SK-N-SH treated with all-trans-retinoic acid at 6 μM for 48 hours (cell line): ENCODE data around the gene PRIMA1.

Experiments
- ATAC-seq: fragments of 200-7000 bp; cut with Tn5 transposase; 3 replicates; pipeline ENCODE4 v1.9.1; 2020; ENCODE audit warnings: mild to moderate bottlenecking, moderate library complexity
- ARNTL ChIP-seq: fragments of 450-650 bp; formaldehyde crosslinking; IDR thresholded peaks from 2 replicates; pipeline ENCODE4 v1.5.0; 2020; ENCODE audit warnings: low read depth, mild to moderate bottlenecking, moderate library complexity, borderline replicate concordance
- BACH2 ChIP-seq: fragments of 250-450 bp; sonication (Bioruptor Pico); IDR thresholded peaks from 2 replicates; pipeline ENCODE4 v1.9.0; 2021; ENCODE audit warnings: mild to moderate bottlenecking, borderline replicate concordance
- CSDC2 ChIP-seq: fragments of 250-450 bp; sonication (Bioruptor Pico); IDR thresholded peaks from 2 replicates; pipeline ENCODE4 v1.5.0; 2020; ENCODE audit warnings: mild to moderate bottlenecking, moderate library complexity
- ESRRG ChIP-seq: fragments of 250-450 bp; sonication (Bioruptor Pico); IDR thresholded peaks from 2 replicates; pipeline ENCODE4 v1.6.1; 2021; ENCODE audit warnings: mild to moderate bottlenecking
- GLIS3 ChIP-seq: fragments of 250-450 bp; sonication (Bioruptor Pico); IDR thresholded peaks from 2 replicates; pipeline ENCODE4 v1.5.0; 2020; ENCODE audit warnings: mild to moderate bottlenecking, moderate library complexity
- OSR1 ChIP-seq: fragments of 250-450 bp; sonication (Bioruptor Pico); IDR thresholded peaks from 2 replicates; pipeline ENCODE4 v1.8.0; 2022; ENCODE audit warnings: moderate library complexity, mild to moderate bottlenecking, inconsistent platforms
- PATZ1 ChIP-seq: fragments of 250-450 bp; sonication (Bioruptor Pico); IDR thresholded peaks from 2 replicates; pipeline ENCODE4 v1.8.0; 2020; ENCODE audit warnings: mild to moderate bottlenecking, moderate library complexity, borderline replicate concordance
- PPARA ChIP-seq: fragments of 250-450 bp; sonication (Bioruptor Pico); IDR thresholded peaks from 2 replicates; pipeline ENCODE4 v1.5.0; 2020; ENCODE audit warnings: mild to moderate bottlenecking, borderline replicate concordance
- RARB ChIP-seq: fragments of 250-450 bp; sonication (Bioruptor Pico); IDR thresholded peaks from 2 replicates; pipeline ENCODE4 v1.8.0; 2021; ENCODE audit warnings: mild to moderate bottlenecking, moderate library complexity
- SNAI2 ChIP-seq: fragments of 250-450 bp; sonication (Bioruptor Pico); IDR thresholded peaks from 2 replicates; pipeline ENCODE4 v1.5.0; 2020; ENCODE audit warnings: mild to moderate bottlenecking, moderate library complexity
- TCF4 ChIP-seq: fragments of 250-450 bp; sonication (Bioruptor Pico); IDR thresholded peaks from 2 replicates; pipeline ENCODE4 v1.8.0; 2021; ENCODE audit warnings: mild to moderate bottlenecking, moderate library complexity, borderline replicate concordance
- TOX ChIP-seq: fragments of 250-450 bp; sonication (Bioruptor Pico); IDR thresholded peaks from 2 replicates; pipeline ENCODE4 v1.8.0; 2021; ENCODE audit warnings: mild to moderate bottlenecking, moderate library complexity, borderline replicate concordance
- ZC3H10 ChIP-seq: fragments of 250-450 bp; sonication (Bioruptor Pico); IDR thresholded peaks from 2 replicates; pipeline ENCODE4 v1.5.1; 2021; ENCODE audit warnings: mild to moderate bottlenecking, moderate library complexity
- ZFP3 ChIP-seq: fragments of 250-450 bp; sonication (Bioruptor Pico); IDR thresholded peaks from 2 replicates; pipeline ENCODE4 v1.5.0; 2020; ENCODE audit warnings: mild to moderate bottlenecking, moderate library complexity
- ZFP30 ChIP-seq: fragments of 450-650 bp; formaldehyde crosslinking; IDR thresholded peaks from 2 replicates; pipeline ENCODE4 v1.5.0; 2022; ENCODE audit warnings: mild to moderate bottlenecking, moderate library complexity
- ZNF565 ChIP-seq: fragments of 450-650 bp; formaldehyde crosslinking; conservative IDR thresholded peaks from 2 replicates; pipeline ENCODE4 v1.5.0; 2020; ENCODE audit warnings: low read depth, mild to moderate bottlenecking, moderate library complexity
- ZNF70 ChIP-seq: fragments of 450-650 bp; formaldehyde crosslinking; IDR thresholded peaks from 2 replicates; pipeline ENCODE4 v1.5.0; 2020; ENCODE audit warnings: mild to moderate bottlenecking, moderate library complexity
- ZNF8 ChIP-seq: fragments of 450-650 bp; formaldehyde crosslinking; IDR thresholded peaks from 2 replicates; pipeline ENCODE4 v1.5.0; 2020; ENCODE audit warnings: mild to moderate bottlenecking, moderate library complexity
- TF ChIP-seq, protein P1 (sequence below): fragments of 250-450 bp; sonication (Bioruptor Pico); IDR thresholded peaks from 2 replicates; pipeline ENCODE4 v1.5.1; 2021; ENCODE audit warnings: mild to moderate bottlenecking, moderate library complexity
- TF ChIP-seq, protein P2 (sequence below): fragments of 250-450 bp; sonication (Bioruptor Pico); IDR thresholded peaks from 2 replicates; pipeline ENCODE4 v1.8.0; 2021; ENCODE audit warnings: low read depth, mild to moderate bottlenecking, moderate library complexity, borderline replicate concordance
- TF ChIP-seq, protein P3 (sequence below): fragments of 250-450 bp; sonication (Bioruptor Pico); IDR thresholded peaks from 2 replicates; pipeline ENCODE4 v1.5.0; 2020; ENCODE audit warnings: mild to moderate bottlenecking, moderate library complexity

Gene PRIMA1

GRCh38 chr14:93690146-93690545 is 98.1 kb downstream of the PRIMA1 start:
- TF ChIP-seq ESRRG (no peak), TOX (CRISPR knock-in tag) (no peak), ZNF8 (CRISPR knock-in tag) (no peak), ZFP30 (CRISPR knock-in tag) (no peak), ZNF565 (CRISPR knock-in tag) (no peak), RARB (CRISPR knock-in tag) (no peak), TCF4 (CRISPR knock-in tag) (no peak), ZC3H10 (CRISPR knock-in tag) (no peak), PPARA (CRISPR knock-in tag) (no peak), ARNTL (CRISPR knock-in tag) (no peak), ZFP3 (CRISPR knock-in tag) (no peak), PATZ1 (CRISPR knock-in tag) (no peak), SNAI2 (no peak)
- TF ChIP-seq, protein P1, sequence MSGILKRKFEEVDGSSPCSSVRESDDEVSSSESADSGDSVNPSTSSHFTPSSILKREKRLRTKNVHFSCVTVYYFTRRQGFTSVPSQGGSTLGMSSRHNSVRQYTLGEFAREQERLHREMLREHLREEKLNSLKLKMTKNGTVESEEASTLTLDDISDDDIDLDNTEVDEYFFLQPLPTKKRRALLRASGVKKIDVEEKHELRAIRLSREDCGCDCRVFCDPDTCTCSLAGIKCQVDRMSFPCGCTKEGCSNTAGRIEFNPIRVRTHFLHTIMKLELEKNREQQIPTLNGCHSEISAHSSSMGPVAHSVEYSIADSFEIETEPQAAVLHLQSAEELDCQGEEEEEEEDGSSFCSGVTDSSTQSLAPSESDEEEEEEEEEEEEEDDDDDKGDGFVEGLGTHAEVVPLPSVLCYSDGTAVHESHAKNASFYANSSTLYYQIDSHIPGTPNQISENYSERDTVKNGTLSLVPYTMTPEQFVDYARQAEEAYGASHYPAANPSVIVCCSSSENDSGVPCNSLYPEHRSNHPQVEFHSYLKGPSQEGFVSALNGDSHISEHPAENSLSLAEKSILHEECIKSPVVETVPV (CRISPR knock-in tag), result no peak
- TF ChIP-seq, protein P2, sequence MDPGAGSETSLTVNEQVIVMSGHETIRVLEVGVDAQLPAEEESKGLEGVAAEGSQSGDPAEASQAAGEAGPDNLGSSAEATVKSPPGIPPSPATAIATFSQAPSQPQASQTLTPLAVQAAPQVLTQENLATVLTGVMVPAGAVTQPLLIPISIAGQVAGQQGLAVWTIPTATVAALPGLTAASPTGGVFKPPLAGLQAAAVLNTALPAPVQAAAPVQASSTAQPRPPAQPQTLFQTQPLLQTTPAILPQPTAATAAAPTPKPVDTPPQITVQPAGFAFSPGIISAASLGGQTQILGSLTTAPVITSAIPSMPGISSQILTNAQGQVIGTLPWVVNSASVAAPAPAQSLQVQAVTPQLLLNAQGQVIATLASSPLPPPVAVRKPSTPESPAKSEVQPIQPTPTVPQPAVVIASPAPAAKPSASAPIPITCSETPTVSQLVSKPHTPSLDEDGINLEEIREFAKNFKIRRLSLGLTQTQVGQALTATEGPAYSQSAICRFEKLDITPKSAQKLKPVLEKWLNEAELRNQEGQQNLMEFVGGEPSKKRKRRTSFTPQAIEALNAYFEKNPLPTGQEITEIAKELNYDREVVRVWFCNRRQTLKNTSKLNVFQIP (CRISPR knock-in tag), result no peak
- no peak for ATAC-seq

- TF ChIP-seq TOX (CRISPR knock-in tag), result no peak
- no peak for TF ChIP-seq OSR1 (CRISPR knock-in tag)
- TF ChIP-seq SNAI2, result no peak
- TF ChIP-seq RARB (CRISPR knock-in tag), result no peak
- TF ChIP-seq ZNF565 (CRISPR knock-in tag), result no peak
- TF ChIP-seq, protein P1 (CRISPR knock-in tag), result no peak
- TF ChIP-seq ZNF8 (CRISPR knock-in tag), result no peak
- TF ChIP-seq BACH2, result no peak
- no peak for TF ChIP-seq ZC3H10 (CRISPR knock-in tag)
- TF ChIP-seq, protein P3, sequence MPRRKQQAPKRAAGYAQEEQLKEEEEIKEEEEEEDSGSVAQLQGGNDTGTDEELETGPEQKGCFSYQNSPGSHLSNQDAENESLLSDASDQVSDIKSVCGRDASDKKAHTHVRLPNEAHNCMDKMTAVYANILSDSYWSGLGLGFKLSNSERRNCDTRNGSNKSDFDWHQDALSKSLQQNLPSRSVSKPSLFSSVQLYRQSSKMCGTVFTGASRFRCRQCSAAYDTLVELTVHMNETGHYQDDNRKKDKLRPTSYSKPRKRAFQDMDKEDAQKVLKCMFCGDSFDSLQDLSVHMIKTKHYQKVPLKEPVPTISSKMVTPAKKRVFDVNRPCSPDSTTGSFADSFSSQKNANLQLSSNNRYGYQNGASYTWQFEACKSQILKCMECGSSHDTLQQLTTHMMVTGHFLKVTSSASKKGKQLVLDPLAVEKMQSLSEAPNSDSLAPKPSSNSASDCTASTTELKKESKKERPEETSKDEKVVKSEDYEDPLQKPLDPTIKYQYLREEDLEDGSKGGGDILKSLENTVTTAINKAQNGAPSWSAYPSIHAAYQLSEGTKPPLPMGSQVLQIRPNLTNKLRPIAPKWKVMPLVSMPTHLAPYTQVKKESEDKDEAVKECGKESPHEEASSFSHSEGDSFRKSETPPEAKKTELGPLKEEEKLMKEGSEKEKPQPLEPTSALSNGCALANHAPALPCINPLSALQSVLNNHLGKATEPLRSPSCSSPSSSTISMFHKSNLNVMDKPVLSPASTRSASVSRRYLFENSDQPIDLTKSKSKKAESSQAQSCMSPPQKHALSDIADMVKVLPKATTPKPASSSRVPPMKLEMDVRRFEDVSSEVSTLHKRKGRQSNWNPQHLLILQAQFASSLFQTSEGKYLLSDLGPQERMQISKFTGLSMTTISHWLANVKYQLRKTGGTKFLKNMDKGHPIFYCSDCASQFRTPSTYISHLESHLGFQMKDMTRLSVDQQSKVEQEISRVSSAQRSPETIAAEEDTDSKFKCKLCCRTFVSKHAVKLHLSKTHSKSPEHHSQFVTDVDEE (CRISPR knock-in tag), result no peak
- no peak for TF ChIP-seq ZFP3 (CRISPR knock-in tag)
- TF ChIP-seq CSDC2 (CRISPR knock-in tag), result no peak
- TF ChIP-seq ESRRG, result no peak
- no peak for TF ChIP-seq TCF4 (CRISPR knock-in tag)
- no peak for TF ChIP-seq ZNF70
- TF ChIP-seq GLIS3 (CRISPR knock-in tag), result no peak
- no peak for ATAC-seq
Measured at GRCh38 chr14:93688820-93689219, 99.5 kb downstream of the PRIMA1 start.

DNA sequence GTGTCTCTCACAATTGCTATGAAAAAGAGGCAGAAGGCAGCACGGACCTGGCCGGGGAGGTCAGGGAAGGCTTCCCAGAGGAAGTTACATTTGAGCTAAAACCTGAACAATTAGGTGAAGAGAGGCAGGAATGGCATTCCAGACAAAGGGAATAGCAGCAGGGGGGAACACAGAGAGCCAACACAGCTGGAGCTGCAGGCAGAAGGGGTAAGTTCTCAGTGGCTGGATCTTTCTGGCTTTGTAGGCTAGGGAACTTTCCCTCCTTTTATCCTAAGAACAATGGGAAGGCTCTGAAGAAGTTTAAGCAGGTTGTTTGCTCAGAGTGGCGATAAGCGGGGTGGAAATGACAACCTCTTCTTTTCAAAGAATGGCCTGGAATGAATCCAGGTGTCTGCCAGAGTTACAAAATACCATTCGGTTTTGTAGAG is 100.0 kb downstream of the PRIMA1 start:
- ATAC-seq, result no peak
- TF ChIP-seq, protein P1 (CRISPR knock-in tag), result no peak
- TF ChIP-seq ZNF70, result no peak
- no peak for TF ChIP-seq OSR1 (CRISPR knock-in tag)
